DND-41 (cell line): ENCODE data around the gene TRAK1.
"Not testable (repeated sequence)": the region's sequence is repeated elsewhere in the genome, so short reads cannot be mapped to it uniquely, and the experiment has no call there.

Source experiments
- ATAC-seq: fragments of 200-7000 bp; cut with Tn5 transposase; 3 replicates; pipeline ENCODE4 v1.9.1; 2021; ENCODE audit warnings: low read depth; ENCODE audit not compliant: insufficient read depth
- DNase-seq: peaks from one replicate; pipeline ENCODE4 v3.0.0-alpha.2; 2020
- H2AFZ ChIP-seq: 2 replicates; pipeline ENCODE4 v1.6.0; 2012; ENCODE audit warnings: low read depth, low read length
- H3K27ac ChIP-seq: 2 replicates; pipeline ENCODE4 v1.5.1; 2012; ENCODE audit warnings: low read length, inconsistent platforms
- H3K27me3 ChIP-seq: fragments of 200-600 bp; sonication (generic); 2 replicates; pipeline ENCODE4 v1.6.0; 2012; ENCODE audit warnings: low read length, mild to moderate bottlenecking, inconsistent platforms; ENCODE audit not compliant: insufficient read depth, poor library complexity
- H3K36me3 ChIP-seq: 2 replicates; pipeline ENCODE4 v1.5.1; 2012; ENCODE audit warnings: low read length, inconsistent platforms; ENCODE audit not compliant: insufficient read depth
- H3K4me1 ChIP-seq: 2 replicates; pipeline ENCODE4 v1.5.1; 2012; ENCODE audit warnings: mild to moderate bottlenecking, low read length; ENCODE audit not compliant: insufficient read depth
- H3K4me2 ChIP-seq: 2 replicates; pipeline ENCODE4 v1.6.0; 2012; ENCODE audit warnings: mild to moderate bottlenecking, moderate library complexity, low read length, inconsistent platforms; ENCODE audit not compliant: insufficient read depth
- H3K4me3 ChIP-seq, 2 experiments: fragments of 200-600 bp in 1 of 2; shearing (Covaris generic) in 1 of 2; 2 replicates each; pipeline ENCODE4 v1.5.1; 2012 to 2016; ENCODE audit warnings: inconsistent platforms in 2 of 2, low read length in 2 of 2, mild to moderate bottlenecking in 2 of 2, low read depth in 1 of 2, moderate library complexity in 1 of 2
- H3K79me2 ChIP-seq: 2 replicates; pipeline ENCODE4 v1.6.0; 2012; ENCODE audit warnings: low read length, inconsistent platforms; ENCODE audit not compliant: insufficient read depth
- H3K9ac ChIP-seq: 2 replicates; pipeline ENCODE4 v1.6.0; 2012; ENCODE audit warnings: low read depth, mild to moderate bottlenecking, inconsistent platforms, low read length, moderate library complexity
- H3K9me3 ChIP-seq: 2 replicates; pipeline ENCODE4 v1.5.1; 2012; ENCODE audit warnings: low read length, moderate library complexity, mild to moderate bottlenecking, inconsistent platforms; ENCODE audit not compliant: insufficient read depth, severe bottlenecking
- H4K20me1 ChIP-seq: 2 replicates; pipeline ENCODE4 v1.6.0; 2012; ENCODE audit warnings: low read length; ENCODE audit not compliant: insufficient read depth
- EZH2 ChIP-seq: IDR thresholded peaks from 3 replicates; pipeline ENCODE4 v1.6.1; 2012; ENCODE audit warnings: borderline replicate concordance, low read depth, mild to moderate bottlenecking, moderate library complexity, low read length, inconsistent platforms; ENCODE audit not compliant: severe bottlenecking
- TF ChIP-seq, protein P1 (sequence below): IDR thresholded peaks from 2 replicates; pipeline ENCODE4 v1.5.1; 2012; ENCODE audit warnings: borderline replicate concordance, low read length, moderate library complexity, mild to moderate bottlenecking; ENCODE audit not compliant: poor library complexity, severe bottlenecking; ENCODE audit errors: extremely low read depth

Gene TRAK1

GRCh38 chr3:42045708-42046243, 45.4 kb upstream of the TRAK1 start:
- TF ChIP-seq, protein P1, sequence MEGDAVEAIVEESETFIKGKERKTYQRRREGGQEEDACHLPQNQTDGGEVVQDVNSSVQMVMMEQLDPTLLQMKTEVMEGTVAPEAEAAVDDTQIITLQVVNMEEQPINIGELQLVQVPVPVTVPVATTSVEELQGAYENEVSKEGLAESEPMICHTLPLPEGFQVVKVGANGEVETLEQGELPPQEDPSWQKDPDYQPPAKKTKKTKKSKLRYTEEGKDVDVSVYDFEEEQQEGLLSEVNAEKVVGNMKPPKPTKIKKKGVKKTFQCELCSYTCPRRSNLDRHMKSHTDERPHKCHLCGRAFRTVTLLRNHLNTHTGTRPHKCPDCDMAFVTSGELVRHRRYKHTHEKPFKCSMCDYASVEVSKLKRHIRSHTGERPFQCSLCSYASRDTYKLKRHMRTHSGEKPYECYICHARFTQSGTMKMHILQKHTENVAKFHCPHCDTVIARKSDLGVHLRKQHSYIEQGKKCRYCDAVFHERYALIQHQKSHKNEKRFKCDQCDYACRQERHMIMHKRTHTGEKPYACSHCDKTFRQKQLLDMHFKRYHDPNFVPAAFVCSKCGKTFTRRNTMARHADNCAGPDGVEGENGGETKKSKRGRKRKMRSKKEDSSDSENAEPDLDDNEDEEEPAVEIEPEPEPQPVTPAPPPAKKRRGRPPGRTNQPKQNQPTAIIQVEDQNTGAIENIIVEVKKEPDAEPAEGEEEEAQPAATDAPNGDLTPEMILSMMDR: no peak
- no peak for TF ChIP-seq EZH2
- Histone ChIP-seq H3K79me2 (no peaks in the 10 kb centered on the region), H3K36me3 (no peaks in the 10 kb centered on the region), H4K20me1 (no peaks in the 10 kb centered on the region; the same call in 1 of the 2 replicates), H3K27me3 (no peaks in the 10 kb centered on the region), H3K9ac (no peak overlapping the region), H3K27ac (no peak overlapping the region), H3K4me1 (no peaks in the 10 kb centered on the region), H2AFZ (no peak overlapping the region), H3K4me3 (no peak overlapping the region), H3K4me2 (no peak overlapping the region), H3K9me3 (no peaks in the 10 kb centered on the region)
- ATAC-seq: no peak
- DNase-seq: no peak

DNA sequence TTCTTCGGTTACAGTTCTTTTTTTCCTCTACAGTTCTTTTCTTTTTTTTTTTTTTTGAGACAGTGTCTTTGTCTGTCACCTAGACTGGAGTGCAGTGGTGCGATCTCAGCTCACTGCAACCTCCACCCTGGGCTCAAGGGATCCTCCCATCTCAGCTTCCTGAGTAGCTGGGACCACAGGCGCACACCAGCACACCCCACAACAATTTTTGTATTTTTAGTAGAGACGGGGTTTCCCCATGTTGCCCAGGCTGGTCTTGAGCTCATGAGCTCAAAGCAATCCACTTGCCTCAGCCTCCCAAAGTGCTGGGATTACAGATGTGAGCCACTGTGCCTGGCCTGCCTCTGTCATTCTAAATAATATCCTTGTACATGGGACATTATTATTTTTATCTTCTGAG, 42.6 kb upstream of the TRAK1 start:
- H3K9ac ChIP-seq, H3K27me3 ChIP-seq, H3K27ac ChIP-seq, H4K20me1 ChIP-seq, H2AFZ ChIP-seq, DNase-seq, H3K79me2 ChIP-seq, ATAC-seq, H3K36me3 ChIP-seq, H3K4me1 ChIP-seq, H3K4me2 ChIP-seq, H3K4me3 ChIP-seq, H3K9me3 ChIP-seq: not testable (repeated sequence)

- no peak for ATAC-seq
These were observed 41.0 kb upstream of the TRAK1 start for GRCh38 chr3:42050126-42050525.

GRCh38 chr3:42051384-42052131, 39.6 kb upstream of the TRAK1 start:
- H3K4me2 ChIP-seq: no peak overlapping the region
- no peak overlapping the region for H3K27ac ChIP-seq
- no peaks in the 10 kb centered on the region for H4K20me1 ChIP-seq
- no peak overlapping the region for H3K4me3 ChIP-seq
- no peaks in the 10 kb centered on the region for H3K36me3 ChIP-seq
- H3K9me3 ChIP-seq: no peaks in the 10 kb centered on the region
- H3K79me2 ChIP-seq: no peaks in the 10 kb centered on the region
- TF ChIP-seq, protein P1: no peak
- TF ChIP-seq EZH2: no peak
- no peak for DNase-seq
- H2AFZ ChIP-seq: no peak overlapping the region
- ATAC-seq: no peak
- no peaks in the 10 kb centered on the region for H3K27me3 ChIP-seq
- no peaks in the 10 kb centered on the region for H3K4me1 ChIP-seq
- H3K9ac ChIP-seq: no peak overlapping the region

More at GRCh38 chr3:42050126-42050525, 41.0 kb upstream of the TRAK1 start:
- H2AFZ ChIP-seq: no peak overlapping the region
- no peaks in the 10 kb centered on the region for H3K27me3 ChIP-seq
- no peak overlapping the region for H3K4me3 ChIP-seq
- no peak overlapping the region for H3K4me2 ChIP-seq
- H3K9me3 ChIP-seq: no peaks in the 10 kb centered on the region
- DNase-seq: no peak
- no peak overlapping the region for H3K9ac ChIP-seq
- no peak overlapping the region for H3K27ac ChIP-seq
- TF ChIP-seq, protein P1: no peak
- no peak for TF ChIP-seq EZH2
- no peaks in the 10 kb centered on the region for H4K20me1 ChIP-seq
- no peaks in the 10 kb centered on the region for H3K36me3 ChIP-seq
- no peaks in the 10 kb centered on the region for H3K79me2 ChIP-seq
- H3K4me1 ChIP-seq: no peaks in the 10 kb centered on the region
